Testis (tissue), 2 donors: Measurements from ENCODE around the gene SHROOM3.

Source experiments
- POLR2A ChIP-seq: fragments of 450-650 bp; IDR thresholded peaks from one replicate; pipeline ENCODE4 v1.6.1; 2017; ENCODE audit warnings: antibody characterized with exemption, mild to moderate bottlenecking, moderate library complexity
- TF ChIP-seq, protein P1 (sequence below), 3 experiments: fragments of 450-650 bp in 2 of 3; fragments of 200-600 bp in 1 of 3; sonication (generic) in 1 of 3; IDR thresholded peaks; one replicate each; pipeline ENCODE4 v1.5.1; 2016 to 2019; ENCODE audit warnings: antibody characterized with exemption in 3 of 3, mild to moderate bottlenecking in 2 of 3, moderate library complexity in 1 of 3

DNA sequence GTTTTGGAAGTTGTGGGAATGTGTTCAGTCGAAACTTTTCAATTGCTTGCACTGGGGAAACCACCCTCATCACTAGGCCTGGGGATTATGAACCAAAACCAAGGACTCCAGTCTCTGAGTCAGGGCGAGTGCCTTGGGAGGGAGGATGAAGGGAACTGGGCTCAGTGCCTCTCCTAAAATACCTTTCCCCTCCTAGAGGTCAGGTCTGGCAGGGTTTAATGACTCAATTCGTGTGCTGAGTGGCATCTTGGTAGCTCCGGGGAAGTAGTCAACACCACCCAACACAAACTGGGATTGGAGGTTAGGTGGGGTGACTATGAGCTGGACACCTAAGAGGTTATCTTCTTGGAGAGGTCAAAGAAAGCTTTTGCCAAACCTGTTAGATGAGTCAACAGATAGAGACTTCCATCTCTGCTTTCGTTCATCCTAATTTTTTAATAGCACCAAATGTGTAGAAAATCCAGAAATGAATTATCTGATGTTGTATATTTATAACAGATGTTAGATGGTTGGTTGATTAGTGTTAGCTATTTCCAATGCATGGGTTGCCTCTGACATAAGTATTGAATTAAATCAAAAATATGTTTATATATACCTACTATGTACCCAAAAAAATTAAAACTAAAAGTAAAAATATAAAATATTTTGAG lies 202.8 kb downstream of the SHROOM3 start:
- TF ChIP-seq, protein P1, sequence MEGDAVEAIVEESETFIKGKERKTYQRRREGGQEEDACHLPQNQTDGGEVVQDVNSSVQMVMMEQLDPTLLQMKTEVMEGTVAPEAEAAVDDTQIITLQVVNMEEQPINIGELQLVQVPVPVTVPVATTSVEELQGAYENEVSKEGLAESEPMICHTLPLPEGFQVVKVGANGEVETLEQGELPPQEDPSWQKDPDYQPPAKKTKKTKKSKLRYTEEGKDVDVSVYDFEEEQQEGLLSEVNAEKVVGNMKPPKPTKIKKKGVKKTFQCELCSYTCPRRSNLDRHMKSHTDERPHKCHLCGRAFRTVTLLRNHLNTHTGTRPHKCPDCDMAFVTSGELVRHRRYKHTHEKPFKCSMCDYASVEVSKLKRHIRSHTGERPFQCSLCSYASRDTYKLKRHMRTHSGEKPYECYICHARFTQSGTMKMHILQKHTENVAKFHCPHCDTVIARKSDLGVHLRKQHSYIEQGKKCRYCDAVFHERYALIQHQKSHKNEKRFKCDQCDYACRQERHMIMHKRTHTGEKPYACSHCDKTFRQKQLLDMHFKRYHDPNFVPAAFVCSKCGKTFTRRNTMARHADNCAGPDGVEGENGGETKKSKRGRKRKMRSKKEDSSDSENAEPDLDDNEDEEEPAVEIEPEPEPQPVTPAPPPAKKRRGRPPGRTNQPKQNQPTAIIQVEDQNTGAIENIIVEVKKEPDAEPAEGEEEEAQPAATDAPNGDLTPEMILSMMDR (IDR thresholded peaks at IDR 0.05) = no peak
- TF ChIP-seq POLR2A = no peak
